Activated CD4-positive, CD25-positive, alpha-beta regulatory T cell treated with anti-CD3 and anti-CD28 coated beads, Interleukin-2, amount 50 U/mL, for 24 hours (primary cell): ENCODE results near the gene GNG13.

Source experiments
- ATAC-seq, 2 donors: fragments of 150-1000 bp; cut with Tn5 transposase; one replicate each; pipeline ENCODE4 v1.10.0; 2021; ENCODE audit warnings: mild to moderate bottlenecking in 1 of 2, moderate library complexity in 1 of 2

The GNG13 gene

DNA sequence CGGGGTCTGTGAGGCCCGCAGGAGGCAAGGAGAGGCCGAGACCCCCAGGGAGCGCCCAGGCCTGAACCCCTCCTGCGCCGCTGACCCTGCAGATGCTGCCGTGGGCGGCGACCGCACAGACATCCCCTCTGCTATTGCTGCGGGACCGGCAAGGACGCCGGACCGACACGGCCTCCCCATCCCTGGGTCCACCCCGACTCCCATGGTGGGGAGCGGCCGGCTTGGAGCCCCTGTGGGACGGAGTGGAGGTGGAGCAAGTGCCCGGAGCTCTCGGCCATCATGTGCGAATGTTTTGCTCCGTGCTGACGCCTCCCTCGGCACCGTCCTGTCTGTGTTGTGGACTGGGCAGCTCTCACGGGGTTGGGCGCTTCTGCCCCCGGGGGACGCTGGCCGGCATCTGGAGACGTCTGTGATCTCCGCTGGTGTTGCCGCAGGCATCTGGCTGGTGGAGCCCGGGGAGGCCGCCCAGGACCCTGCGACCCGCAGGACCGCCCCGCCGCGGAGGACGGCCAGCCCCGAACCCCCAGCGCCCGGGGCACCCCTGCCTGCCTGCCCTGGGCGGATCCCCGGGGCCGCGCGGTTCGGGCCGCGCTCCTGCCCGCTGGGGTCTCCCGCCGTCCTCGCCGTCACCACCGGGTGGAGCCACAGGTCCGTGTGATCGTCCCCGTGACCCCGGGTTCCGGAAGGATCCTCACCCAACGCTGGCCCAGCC lies 12.8 kb upstream of the GNG13 start:
- ATAC-seq = peak; percentile 77 to 78

DNA sequence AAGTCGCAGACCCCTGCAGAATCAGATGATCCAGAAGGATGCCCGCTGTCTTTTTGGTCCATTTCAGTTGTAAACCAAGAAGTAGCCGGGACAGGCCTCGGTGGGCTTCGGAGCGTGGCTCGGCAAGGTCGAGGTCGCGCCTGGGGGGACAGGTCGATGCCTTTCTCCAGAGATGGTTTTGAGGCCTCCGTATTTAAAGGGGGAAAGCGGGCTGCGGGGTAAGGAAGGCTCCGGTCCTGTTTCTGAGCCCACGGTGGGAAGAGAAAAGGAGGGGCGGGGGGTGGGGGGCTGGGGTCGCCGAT lies 7.5 kb upstream of the GNG13 start:
- no peak for ATAC-seq

DNA sequence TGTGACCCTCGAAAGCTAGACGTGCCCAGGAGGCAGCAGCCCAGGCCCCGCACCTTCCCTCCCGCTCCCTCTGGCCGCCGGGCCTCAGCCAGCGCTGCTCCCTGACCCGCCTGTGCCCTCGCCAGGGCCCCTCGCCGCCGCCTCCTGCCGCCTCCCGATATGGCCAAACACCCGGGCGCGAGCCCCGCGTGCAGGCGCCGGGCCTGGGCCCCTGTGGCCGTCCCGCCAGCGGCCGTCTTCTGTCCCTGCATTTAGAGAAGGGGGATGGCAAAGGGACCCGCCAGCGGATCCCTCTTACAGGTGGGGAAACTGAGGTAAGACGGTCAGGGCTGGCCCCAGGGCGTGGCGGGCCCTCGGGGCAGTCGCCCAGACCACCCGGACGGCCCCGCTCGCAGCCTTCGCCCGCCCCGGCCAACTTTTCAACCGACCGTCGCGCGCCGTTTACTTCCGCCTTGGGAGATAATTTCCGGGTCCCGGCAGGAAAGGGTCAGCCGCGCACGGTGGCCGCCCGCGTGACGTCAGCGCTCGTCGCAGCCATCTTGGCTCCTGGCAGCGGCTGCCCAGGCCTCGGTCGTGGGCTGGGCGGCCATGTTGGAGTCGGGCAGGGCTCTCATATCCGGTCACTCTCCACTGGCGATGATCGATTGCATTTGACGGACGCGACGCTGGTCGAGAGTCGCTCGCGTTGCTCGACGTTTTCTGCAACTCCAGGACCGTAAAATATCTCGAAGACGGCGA lies 7.0 kb upstream of the GNG13 start:
- ATAC-seq = peak; percentile 94 to 95

DNA sequence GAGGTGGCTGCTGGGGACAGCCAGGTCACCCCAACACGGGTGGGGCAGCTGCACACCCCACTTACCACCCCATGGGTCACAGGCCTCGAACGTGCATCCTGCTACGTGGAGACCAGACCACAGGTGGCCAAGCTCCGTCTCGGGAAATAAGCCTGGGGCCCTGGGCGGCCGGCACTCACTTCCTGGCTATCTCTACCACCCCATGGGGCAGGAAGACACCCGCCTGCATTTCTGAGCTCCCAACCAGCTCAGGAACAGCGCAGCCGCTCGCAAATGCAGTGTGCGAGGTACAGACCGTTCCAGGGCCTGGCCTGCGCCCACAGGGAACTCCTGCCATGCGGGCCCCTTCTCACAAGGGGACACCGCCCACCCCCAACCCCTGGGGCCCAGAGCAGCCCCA lies 4.9 kb upstream of the GNG13 start:
- no peak for ATAC-seq

DNA sequence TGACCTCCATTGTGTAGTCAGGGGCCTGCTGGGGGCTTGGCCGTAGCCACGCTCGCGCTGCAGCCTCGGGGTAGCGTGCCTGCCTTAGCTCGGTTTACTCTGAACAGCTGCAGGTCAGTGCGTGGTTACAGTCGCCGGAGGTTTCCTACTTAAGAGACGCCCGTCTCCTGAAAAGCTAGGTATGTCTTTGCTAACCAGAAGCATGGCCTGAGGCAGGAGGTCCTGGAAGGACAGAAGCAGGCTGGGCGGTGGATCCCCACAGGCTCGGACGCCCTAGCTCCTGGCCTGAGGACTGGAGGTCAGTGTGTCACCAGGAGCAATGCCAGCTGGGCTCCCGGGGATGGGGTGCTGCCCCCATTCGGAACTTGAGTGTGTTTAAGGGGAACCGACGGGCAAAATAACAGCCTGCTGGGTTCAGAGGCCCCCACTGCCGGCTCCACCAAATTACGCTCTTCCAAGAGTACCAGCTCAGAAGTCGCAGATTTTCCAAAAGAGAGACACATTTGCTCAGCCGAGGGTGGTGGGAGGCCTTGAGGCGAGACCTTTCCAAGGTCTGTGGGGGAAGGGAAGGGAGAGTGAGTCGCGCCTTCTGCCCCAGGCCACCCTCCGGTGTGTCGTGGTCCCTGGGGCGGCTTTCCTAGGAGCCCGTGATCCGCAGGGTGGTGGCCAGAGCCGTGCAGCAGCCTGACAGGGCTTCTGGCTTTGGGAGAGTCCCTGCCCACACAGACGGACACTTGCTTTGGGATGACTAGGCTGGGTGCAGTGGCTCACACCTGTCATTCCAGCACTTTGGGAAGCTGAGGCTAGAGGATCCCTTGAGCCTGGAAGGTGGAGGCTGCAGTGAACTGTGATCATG lies 3.9 kb upstream of the GNG13 start:
- no peak for ATAC-seq

DNA sequence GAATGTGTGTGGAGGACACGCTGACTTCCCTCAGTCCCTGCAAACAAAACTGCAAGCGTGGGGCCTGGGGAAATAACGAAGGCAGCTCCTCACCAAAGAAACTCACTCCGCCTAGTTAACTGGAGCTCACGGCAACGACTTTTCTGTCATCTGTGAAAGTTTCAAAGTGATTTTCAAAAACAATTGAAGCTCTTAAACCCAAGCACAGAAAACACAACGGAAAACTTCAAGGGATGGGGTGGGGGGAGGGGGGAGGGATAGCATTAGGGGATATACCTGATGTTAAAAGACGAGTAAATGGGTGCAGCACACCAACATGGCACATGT lies 3.2 kb upstream of the GNG13 start:
- no peak for ATAC-seq

DNA sequence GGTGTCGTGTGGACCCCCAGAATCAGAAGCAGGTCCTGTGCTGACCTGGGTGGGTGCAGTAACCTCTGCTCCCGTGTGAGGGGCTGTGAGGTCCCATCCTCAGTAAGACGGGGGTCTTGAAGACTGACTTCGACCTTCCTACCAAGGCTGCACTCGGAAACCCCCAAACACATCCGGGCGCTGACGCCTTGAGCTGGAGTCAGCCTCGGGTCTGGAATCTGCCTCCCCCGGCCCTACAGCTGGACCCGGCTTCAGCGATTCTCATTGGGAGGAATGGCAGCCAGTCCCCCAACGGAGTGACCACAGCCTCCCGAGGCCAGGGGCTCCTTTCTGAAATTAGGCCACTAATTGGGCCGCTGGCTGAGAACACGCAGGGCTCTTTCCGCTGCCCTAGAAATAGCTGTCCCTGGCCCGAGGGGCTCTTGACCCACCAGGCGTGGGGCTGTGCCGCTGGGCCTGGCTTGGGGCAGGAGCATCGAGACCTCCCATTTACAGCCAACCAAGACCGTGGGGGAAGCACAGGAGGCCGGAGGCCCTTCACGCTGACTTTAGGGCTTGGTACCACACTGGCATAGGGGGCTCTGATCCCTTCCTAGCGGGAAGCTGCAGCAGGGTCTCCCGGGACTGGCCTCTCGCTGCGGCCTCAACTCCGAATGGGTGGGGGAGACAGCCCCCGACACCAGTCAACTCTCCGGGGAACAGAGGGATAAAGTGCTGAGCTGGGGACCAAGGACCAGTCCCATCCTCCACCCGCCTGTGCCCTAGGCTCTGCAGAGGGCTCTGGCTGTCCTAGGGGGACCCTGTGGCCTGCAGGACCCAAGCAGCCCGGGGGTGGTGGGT lies 2.6 kb upstream of the GNG13 start:
- ATAC-seq = no peak

DNA sequence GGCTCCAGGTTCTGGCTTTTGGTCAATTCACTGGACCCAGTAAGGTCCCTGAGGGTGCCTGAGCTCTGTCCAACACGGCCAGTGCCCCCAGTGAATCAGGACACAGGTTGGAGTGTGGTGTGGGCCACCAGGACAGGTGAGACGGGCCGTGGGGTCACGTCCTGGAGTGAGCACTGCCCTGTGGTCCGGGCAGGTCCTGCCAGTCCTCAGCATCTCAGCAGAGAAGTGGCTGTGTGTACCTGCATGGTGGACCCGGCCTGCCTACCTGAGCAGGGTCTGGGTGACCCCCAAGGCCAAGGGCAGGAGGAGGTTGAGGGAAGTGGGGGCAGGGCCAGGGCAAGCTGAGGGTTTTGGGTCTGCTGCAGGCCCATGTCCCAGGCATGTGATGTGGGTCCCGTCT lies 1.9 kb upstream of the GNG13 start:
- no peak for ATAC-seq

DNA sequence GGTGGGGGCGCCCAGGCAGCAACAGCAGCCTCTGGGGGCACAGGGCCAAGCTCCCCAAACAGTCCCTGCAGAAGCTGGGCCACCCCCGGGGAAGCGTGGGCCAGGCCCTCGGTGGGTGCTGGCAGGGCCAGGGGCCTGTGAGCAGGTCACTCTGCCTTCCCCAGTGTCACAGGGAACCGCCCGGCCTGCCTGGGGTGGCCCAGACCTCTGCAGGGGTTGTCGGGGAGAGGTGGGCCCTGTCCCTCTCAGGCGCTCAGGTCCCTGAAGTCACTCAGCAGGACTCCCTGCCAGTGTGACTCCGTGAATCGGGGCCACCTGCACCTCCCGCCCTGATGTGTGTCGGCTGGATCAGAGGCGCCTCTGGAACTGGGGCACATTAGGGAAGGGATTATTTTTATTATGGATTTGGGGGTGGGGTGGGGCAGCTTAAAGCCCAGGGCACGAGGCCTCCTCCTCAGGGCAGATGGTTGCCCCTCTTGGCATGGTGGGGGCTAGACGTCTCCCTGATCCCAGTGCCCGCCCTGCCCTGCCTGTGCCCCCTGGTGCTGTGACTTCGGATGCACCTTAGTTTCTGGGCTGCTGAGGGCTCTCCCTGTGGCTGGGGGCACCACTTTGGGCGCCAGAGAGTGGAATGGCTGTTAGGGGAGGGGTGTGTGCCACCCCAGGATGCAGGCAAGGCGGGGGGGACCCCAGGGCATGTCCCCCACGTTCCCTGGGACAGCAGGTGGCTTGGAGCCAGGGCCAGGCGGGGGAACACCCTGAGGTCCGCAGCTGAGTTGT lies 1.2 kb upstream of the GNG13 start:
- ATAC-seq = no peak

DNA sequence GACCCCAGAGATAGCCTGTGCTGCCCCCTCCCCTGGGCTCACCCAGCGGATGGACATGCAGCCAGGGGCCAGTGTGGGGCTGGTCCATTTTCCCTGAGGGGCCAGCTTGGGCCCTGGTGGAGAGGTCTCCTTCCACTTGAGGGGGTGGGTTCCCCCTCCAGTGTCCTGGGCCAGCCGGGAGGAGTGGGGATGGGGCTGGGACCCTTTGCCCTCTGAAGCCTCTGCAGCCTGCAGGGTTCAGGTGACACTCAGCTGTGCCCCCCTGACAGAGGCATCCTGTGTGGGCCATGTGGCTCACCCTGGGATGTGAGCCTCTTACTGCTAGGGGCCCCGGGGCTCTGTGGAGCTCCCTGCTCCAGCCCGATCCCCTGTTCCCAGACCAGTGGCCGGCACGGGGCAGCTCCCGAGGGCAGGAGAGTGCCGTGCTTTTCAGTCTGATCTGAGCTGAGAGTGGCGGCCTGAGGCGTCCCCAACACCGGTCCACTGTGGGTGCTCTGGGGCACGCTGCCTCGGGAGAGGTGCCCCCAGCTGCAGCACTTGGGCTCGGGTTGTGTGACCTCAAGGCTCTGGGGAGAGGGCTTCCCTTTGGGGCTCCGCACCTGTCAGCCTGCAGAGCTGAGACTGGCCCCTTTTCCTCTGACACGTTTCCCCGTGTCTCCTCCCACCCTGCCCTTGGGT lies 439 bp upstream of the GNG13 start:
- peak in 1 of 2 donors; percentile 4 for ATAC-seq

DNA sequence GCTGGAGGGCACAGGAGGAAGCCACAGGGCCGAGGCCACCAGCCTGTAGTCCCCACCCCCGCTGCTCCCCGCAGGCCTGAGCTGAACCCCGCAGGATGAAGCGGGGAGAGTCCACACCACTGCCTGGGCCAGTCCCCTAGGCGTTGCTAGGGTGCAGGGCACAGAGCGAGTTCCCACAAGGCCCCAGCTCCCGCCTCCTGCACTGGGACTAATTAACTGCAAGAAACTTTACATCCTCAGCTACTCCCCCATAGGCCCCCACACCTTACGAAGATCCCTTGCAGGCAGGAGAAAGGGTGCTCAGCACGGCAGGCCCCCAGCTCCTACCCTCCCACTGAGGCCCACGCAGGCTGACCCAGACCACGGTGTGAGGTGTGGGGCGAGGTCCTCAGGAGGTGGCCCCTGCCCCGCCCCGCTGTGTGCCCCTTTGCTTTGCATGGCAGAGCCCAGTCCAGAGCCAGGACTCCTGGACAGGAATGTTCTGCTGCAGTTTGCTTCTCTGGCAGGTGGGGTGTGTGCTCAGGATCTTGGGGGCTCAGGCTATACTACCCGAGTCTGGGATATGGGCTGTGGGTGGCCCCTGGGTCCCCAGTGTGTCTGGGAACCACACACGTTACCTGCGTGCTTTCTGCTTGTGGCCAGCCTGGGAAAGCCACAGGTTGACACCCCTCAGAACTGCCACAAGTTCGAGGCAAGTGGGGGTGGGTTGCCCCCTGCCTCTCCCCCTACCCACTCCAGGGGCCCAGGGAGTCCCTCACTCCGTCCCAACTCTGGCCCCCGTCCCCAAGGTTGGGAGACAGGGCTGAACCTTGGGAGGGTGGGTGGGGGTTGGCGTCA lies 1.2 kb downstream of the GNG13 start:
- no peak for ATAC-seq

DNA sequence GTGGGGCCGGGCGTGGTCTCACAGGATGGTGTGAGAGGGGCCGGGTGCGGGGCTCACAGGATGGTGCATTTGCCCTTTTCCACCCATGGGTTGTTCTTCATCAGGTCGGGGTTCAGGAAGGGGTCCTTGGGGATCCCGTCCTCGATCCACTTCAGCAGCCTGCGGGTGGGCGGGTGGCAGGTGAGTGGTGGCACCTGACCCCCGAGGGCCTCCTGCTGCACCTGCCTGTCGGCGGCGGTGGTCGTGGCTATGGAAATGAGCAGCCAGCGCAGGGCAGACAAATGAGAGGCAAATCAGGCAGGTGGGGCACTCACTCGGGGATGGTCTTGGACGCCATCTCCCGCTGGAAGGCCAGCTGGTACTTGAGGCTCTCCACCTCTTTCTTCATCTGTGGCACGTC lies 1.9 kb downstream of the GNG13 start:
- ATAC-seq = no peak

DNA sequence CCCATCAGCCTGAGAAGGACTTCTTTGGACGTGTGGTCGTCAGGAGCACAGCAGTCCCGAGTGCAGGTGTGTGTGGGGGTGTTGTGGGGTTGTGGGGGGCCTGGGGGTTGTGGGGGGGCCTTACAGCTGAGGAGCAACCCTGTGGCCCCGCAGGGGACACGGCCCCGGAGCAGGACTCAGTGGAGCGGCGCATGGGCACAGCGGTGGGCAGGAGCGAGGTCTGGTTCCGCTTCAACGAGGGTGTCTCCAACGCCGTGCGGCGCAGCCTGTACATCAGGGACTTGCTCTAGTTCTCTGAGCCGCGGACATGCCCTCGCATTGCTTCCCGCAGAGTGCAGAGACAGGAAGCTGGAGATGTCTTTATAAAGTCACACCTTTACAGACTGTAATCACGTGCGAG lies 2.8 kb downstream of the GNG13 start:
- ATAC-seq = no peak

DNA sequence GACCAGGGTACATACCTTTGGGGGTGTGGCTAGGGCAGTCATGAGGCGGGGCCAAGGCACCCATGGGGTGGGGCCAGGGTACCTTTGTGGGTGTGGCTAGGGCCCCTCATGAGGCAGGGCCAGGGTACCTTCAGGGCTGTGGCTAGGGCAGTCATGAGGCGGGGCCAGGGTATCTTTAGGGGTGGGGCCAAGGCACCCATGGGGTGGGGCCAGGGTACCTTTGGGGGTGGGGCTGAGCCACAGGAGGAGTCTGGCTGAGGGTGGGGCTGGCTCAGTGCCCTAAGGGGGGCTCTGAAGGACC lies 3.5 kb downstream of the GNG13 start:
- peak in 1 of 2 donors; percentile 38 for ATAC-seq

DNA sequence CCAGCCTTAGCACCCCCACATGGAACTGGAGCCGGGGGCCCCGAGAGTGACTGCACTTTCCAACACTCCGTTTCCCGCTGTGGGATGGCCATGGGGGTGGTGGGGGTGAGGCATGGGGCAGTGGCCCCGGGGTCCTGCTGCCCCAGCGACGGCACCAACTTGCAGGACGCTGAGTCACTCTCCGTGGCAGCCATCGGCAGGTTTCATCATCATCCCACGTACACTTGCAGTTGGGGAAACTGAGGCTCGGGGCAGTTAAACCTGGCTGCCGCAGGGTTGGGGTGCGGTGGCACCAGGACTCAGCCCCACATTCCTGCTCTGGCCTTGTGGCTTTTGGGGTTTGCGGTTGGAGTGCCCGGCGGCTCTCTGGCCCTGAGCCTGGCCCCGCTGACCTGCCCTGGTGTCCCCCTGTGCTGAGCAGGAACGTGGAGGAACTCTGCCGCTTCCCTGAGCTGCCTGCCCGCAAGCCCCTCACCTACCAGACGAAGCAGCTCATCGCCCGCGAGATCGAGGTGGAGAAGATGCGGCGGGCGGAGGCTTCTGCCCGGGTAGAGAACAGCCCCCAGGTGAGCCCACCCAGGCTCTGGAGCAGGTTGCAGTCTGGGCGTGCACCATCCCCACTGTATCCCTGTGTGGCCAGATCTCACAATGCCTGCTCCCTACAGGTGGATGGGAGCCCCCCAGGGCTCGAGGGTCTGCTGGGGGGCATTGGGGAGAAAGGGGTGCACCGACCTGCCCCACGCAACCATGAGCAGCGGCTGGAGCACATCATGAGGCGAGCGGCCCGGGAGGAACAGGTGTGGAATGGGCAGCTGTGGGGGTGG lies 4.0 kb downstream of the GNG13 start:
- ATAC-seq = no peak

DNA sequence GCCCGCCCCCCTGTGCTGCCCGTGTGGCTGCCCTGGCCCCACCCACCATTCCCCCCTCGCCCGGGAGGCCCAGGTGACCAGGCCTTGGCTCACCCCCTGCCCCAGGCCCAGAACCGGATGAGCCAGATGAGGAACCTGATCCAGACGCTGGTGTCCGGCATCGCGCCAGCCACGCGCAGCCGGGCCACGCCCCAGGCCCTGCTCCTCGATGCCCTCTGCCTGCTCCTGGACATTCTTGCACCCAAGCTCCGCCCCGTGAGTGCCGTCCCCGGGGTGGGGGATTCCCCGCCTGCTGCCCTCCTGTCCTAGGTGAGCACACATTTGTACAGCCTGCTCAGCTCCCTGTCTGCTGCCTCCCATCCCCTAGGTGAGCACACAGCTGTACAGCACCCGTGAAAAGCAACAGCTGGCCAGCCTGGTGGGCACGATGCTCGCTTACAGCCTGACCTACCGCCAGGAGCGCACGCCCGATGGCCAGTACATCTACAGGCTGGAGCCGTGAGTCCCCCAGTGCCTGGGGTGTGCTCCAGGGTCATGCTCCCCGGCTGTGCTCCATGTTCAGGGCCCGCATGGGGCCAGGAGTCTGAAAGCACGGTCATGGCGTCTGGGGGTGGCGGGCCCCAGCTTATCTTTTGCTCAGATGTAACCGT lies 4.8 kb downstream of the GNG13 start:
- no peak for ATAC-seq

DNA sequence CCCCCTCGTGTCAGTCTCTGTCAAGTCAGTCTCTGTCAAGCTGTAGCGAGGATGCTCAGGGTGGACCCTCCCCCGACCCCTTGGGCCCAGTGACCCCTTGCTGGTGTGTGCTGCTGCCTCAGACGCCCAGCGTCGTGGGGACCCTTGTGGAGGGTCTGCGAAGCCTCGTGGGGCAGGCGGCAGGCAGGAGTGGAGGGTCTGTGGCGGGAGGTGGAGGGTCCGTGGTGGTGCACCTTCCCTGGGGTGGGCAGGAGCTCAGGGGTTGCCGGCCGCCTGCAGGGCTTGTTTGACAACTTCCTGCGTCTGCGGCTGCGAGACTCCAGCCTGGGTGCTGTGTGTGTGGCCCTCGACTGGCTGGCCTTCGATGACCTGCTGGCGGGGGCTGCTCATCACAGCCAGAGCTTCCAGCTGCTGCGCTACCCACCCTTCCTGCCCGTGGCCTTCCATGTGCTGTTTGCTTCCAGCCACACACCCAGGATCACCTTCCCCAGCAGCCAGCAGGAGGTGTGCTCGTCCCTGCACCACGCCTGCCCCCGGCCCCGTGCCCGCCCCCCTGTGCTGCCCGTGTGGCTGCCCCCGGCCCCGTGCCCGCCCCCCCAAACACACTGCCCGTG lies 5.6 kb downstream of the GNG13 start:
- ATAC-seq = no peak

DNA sequence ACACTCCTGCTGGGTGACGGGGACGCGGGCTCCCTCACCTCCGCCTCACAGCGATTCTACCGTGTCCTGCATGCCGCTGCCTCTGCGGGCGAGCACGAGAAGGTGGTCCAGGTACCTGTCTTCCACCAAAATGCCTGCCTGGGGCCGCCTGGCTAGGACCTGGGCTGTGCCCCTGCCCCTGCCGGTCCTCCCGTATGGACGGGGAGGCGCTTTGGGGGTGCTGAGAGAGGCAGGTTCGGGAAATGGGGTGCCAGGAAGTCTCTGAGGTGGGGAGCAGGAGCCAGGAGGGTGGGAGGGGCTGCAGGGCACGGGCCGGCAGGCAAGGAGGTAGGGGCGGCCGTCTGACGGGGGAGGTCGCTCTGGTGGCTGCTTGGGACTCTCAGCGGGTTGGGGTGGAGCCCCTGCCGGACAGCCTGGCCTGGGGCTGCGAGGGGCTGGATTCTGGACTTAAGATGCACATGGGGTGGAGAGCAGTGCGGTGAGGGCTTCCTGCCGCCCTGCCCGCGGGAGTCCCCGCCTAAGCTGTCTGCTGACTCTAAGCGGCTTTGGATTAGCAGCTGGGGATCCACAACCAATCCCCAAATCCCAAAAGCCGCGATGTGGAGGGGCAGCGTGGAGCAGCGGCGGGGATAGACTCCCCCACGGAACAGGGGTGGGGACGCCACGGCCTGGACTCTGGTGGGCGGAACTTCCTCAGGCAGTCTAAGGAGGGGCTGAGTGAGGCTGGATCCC lies 6.3 kb downstream of the GNG13 start:
- ATAC-seq = no peak
